GM12892 (cell line): ENCODE measurements around the gene COG8.
"Not testable (repeated sequence)": the region's sequence is repeated elsewhere in the genome, so short reads cannot be mapped to it uniquely, and the experiment has no call there.

Experiments used
- DNase-seq: peaks from one replicate; pipeline ENCODE4 v3.0.0; 2011; ENCODE audit not compliant: insufficient read length
- FAIRE-seq: peaks from 2 replicates; lab custom pipeline; 2011; peaks lifted over from hg19 to GRCh38; lab: Jason Lieb, UNC
- POLR2A ChIP-seq: IDR thresholded peaks from 2 replicates; pipeline ENCODE4 v1.6.1; 2011; ENCODE audit warnings: low read depth, low read length, control low read depth
- POLR2AphosphoS5 ChIP-seq: IDR thresholded peaks from 2 replicates; pipeline ENCODE4 v1.6.1; 2011; ENCODE audit warnings: low read depth, low read length, control low read depth
- TAF1 ChIP-seq: IDR thresholded peaks from 2 replicates; pipeline ENCODE4 v1.6.1; 2011; ENCODE audit warnings: low read depth, mild to moderate bottlenecking, control low read depth, low read length, borderline replicate concordance

The COG8 gene

DNA sequence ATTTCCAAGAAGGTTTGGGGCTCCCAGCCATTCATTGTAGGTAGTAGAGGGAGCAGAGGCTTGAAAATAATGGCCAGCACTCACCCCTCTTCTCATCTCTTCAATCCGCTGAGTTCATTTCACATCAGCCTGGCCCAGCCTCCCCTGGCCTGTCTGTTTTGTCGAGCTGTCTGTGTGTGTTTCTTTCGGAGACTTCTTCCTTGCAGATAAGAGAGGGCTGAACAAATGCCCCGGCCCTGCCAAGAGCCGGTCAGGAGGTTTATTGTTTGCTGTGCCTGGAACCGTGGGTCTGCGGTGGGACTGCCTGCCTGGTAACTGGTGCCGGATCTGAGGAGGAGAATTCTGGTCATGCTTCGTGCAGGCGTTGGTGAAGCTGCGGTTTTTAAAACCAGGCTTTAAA lies 24.8 kb downstream of the COG8 start:
- no peak for FAIRE-seq
- TF ChIP-seq POLR2A, result no peak
- no peak for TF ChIP-seq TAF1
- TF ChIP-seq POLR2AphosphoS5, result no peak
- DNase-seq, result no peak

DNA sequence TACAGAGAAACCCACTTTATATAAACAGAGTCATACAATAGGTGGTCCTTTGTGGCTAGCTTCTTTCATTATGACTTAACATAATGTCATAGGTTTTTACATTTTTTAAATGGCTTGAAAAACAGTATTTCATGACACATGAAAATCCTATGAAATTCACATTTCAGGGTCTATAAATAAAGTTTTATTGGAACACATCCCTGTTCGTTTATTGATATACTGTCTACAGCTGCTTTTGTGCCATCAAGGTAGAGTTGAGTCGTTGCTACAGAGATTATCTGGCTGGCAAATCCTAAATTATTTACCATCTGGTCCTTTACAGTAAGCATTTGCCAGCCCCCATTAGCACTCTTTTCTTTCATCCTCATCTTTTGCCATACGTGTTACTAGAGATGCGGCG lies 25.9 kb downstream of the COG8 start:
- DNase-seq (no peak), FAIRE-seq (peak; percentile 9)
- no peak for TF ChIP-seq POLR2AphosphoS5
- TF ChIP-seq POLR2A, result no peak
- TF ChIP-seq TAF1, result no peak

DNA sequence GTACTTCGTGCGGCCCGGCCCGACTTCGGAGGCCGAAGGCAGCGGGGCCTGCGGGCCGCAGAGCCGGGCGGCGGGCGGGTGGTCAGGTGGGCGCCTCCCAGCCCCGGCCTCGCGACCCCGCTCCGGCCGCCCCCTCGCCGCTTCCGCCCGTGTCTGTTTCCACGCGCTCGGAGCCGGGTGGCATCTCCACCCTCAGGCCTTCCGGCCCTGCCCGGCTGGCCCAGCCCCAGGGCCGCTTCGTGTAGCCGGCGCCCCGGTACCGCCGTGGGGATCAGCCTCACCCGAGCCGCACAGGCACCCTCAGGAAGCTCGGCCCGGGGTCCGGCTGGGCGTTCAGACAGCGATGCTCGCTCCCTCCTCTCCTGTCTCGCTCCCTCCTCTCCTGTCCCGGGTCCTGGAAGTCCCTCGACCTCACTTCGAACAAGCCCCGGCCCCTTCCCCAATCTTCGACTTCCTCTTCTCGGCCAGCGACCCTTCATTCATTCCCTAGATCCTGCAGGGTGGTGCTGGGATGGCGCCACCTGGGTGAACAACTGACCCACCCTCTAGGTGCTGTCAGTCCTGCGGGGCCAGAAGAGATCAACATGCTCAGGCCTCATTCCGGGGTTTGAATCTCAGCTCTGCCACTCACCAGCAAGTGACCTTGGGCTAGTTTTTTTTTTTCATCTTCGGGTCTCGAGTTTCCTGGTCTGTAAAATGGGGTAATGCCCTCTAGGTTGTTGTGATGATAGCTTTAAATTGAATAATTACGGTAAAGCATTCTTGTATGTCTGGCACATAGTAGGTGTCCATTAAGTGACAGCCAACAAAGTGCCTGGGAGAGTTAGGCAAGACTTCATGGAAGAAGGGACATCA lies 27.6 kb downstream of the COG8 start:
- DNase-seq (peak; percentile 58), FAIRE-seq (peak; percentile 57)
- no peak for TF ChIP-seq POLR2AphosphoS5
- no peak for TF ChIP-seq TAF1
- TF ChIP-seq POLR2A, result no peak

DNA sequence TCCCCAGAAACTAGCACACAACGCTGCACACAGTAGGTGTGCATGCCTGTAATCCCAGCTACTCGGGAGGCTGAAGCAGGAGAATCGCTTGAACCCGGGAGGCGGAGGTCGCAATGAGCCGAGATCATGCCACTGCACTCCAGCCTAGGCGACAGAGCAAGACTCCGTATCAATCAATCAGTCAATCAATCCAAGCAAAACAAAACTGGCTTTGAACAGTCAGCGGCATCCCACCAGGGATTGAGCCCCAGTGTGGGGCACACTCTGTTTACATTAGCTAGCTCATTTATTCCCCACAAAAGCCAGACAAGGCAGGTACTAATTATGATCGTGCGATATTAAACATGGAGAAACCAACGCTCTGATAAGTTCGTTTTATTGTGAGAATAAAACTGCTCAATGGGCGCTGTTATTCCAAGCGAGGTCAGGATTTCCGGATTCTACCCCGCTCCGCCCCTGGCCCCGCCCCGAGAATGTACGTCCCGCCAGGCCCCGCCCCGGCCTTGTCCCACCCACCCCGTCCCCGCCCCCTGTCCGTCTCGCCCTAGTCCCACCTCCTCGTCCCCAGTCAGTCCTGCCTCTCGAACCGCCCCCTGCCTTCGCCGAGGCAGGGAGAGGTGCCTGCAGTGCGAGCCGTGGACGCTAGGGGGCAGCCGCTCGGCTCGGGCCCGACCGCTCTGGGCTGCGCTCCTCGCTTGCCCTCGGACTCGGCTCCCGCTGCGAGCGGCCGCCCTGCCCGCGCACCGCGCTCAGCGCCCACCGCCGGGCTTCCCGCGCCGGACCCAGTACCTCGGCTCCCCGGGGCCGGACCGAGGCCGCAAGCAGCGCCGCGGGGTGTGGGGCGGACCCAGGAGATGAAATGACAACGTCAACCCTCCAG lies 28.5 kb downstream of the COG8 start, which contains the start of gene VPS4A:
VPS4A (plus strand) TSS at position 698 of the 880 bp plus-strand sequence; CDS start at position 860, 162 bp downstream.
- TF ChIP-seq POLR2AphosphoS5 (no peak; the same call in 1 of the 2 replicates), POLR2A (peak; percentile 76), TAF1 (peak; percentile 66; the same call in 1 of the 2 replicates)
- FAIRE-seq (peak; percentile 99), DNase-seq (peak; percentile 93)

GRCh38 chr16:69309316-69309715 lies 30.0 kb downstream of the COG8 start:
- DNase-seq (no peak), FAIRE-seq (no peak)
- no peak for TF ChIP-seq TAF1
- TF ChIP-seq POLR2AphosphoS5, result no peak
- no peak for TF ChIP-seq POLR2A

DNA sequence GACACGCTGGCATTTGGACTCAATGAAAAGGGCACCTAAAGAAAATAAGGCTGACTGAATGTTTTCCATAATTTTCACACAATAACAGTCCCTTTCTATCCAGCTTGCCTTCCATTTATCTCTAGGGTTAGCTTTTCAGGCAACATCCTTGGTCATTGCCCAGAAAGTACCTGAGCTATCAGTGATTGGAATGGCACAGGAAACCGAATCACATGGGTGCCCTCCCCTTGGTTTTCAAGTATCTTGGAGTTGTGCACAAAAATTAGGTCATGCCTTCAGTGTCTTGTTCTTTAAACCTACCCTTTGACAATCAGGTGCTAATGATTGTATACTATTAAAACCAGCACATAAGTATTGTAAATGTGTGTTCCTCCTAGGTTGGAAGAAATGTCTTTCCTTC lies 31.5 kb downstream of the COG8 start:
- no peak for DNase-seq
- TF ChIP-seq TAF1 (no peak), POLR2A (no peak), POLR2AphosphoS5 (no peak)
- no peak for FAIRE-seq

DNA sequence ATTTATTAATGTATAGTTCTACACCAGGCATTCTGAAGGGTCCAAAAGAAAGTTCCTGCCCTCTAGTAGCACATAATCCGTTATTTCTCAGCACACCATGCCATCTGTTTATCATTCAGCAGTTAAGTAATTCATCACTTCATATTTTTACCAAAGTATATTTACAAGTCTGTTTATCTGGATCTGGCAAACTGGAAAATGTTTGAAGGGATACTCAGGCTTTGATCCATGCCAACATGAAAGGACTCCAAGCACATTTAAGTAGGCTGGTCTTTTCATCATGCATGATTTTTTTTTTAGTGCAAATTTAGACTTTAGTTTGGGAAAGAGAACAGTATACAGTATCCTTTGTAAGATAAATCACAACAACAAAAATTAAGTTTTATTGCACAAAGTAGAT lies 32.3 kb downstream of the COG8 start:
- no peak for DNase-seq
- no peak for TF ChIP-seq POLR2A
- TF ChIP-seq POLR2AphosphoS5, result no peak
- TF ChIP-seq TAF1, result no peak
- no peak for FAIRE-seq

DNA sequence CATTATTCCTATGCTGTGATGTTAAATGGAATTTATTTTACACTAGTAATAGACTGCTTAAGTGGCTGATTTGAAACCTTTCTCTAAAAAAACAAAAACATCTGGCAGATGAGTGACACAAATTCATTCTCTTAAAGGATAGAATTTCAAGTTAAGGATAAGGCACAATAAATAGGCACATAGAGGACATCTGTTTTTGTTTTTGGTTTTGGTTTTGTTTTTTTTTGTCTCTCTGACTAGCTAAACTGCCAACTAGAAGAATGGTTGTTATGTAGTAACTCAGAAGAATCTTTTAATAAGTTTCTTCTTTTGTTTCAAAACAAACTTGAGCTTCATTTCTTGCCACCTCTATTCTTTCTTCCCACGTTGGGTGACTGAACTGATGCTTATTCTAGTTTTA lies 33.3 kb downstream of the COG8 start:
- FAIRE-seq (no peak), DNase-seq (no peak)
- TF ChIP-seq POLR2A (no peak), TAF1 (no peak), POLR2AphosphoS5 (no peak)

DNA sequence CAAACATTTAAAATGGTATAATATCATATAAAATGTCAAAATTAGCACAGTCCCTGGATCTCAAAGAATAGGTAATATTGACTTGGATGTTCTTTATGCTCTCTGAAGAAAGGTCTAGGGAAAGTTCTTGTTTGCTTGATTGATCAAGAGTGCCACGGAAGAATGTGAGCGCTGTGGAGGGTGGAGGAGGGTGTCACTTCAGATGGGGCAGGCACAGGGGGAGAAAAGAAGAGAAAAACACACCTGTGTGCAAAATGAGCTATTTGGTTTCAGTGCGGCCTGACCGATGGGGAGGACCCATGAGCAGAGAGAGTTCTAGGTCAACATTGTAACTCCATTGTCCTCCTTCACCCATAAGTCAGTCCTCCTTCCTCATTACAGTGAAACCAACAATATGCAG lies 37.1 kb downstream of the COG8 start:
- no peak for FAIRE-seq
- TF ChIP-seq TAF1, result no peak
- no peak for TF ChIP-seq POLR2AphosphoS5
- TF ChIP-seq POLR2A, result no peak

DNA sequence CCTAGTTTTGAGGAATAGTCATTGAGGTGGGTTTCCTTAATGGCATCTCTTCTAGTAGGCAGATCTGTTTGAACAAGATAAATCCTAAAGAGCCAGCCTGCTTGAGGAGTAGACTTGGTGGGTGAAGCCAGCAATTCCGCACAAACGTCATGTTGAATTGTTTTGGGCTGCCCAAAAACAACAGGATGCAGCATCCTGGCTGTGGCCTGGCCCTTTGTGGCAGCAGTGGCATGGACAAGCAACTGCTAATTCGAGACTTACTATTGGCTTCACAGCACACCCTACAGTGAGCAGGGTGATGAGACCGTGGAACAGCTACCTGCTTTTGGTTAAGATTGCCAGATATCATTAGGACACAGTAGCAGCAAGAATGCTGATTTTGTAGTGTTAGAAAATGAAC lies 37.5 kb downstream of the COG8 start:
- DNase-seq (no peak), FAIRE-seq (no peak)
- TF ChIP-seq POLR2AphosphoS5, result no peak
- no peak for TF ChIP-seq TAF1
- TF ChIP-seq POLR2A, result no peak

More for the DNA sequence above, 37.1 kb downstream of the COG8 start:
- DNase-seq, result no peak

DNA sequence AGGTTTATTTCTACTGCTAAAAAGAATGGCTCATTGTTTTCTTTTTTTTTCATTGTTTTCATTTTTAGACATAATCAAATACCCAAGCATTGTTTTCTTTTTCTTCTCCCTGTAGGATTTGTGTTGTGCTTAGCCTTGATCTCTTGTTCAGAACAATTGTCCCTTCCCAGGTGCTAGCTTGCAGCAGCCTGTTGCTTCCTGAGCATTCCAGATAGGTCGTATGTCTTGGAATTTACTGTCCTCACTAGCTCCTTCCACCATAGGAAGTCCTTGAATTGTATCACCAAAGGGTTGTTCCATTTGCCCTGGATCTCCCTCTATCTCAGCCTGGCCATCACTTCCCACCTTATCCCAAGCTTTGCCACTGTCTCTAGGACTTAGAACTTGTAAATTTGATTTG lies 38.2 kb downstream of the COG8 start:
- DNase-seq (no peak), FAIRE-seq (no peak)
- no peak for TF ChIP-seq POLR2AphosphoS5
- no peak for TF ChIP-seq TAF1

GRCh38 chr16:69298261-69298660 lies 41.1 kb downstream of the COG8 start:
- FAIRE-seq, result no peak
- no peak for DNase-seq
- TF ChIP-seq POLR2A (no peak), TAF1 (no peak), POLR2AphosphoS5 (no peak)

DNA sequence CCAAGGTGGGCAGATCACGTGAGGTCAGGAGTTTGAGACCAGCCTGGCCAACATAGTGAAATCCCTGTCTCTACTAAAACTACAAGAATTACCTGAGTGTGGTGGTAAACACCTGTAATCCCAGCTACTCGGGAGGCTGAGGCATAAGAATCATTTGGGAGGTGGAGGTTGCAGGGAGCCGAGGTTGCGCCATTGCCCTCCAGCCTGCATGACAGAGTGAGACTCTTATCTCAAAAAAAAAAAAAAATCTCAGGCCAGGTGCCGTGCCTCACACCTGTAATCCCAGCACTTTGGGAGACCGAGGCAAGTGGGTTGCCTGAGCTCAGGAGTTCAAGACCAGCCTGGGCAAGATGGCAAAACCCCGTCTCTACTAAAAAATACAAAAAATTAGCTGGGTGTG lies 42.6 kb downstream of the COG8 start:
- FAIRE-seq, DNase-seq: not testable (repeated sequence)
